H1 (cell line): ENCODE measurements around the gene ABCB11. TPM values are rescaled to one million over a fixed set of nuclear protein-coding genes. Genes with fewer than 3 reads are reported as not detected.

ENCODE experiments used
- CTCF ChIA-PET: fragments of 300-600 bp; sonication (Branson Sonifier 250); formaldehyde crosslinking; loops from one replicate; lab custom pipeline; 2021; ENCODE audit not compliant: partially characterized antibody; lab: Charles Lee
- POLR2A ChIA-PET: fragments of 300-600 bp; sonication (Branson Sonifier 250); formaldehyde crosslinking; loops from one replicate; lab custom pipeline; 2021; ENCODE audit warnings: inconsistent platforms; ENCODE audit not compliant: partially characterized antibody; lab: Charles Lee
- DNase-seq, 2 experiments: peaks; one replicate each; pipeline versions ENCODE4 v3.0.0 to v3.0.0-alpha.2; 2010 to 2022; ENCODE audit warnings: low spot score in 2 of 2, low read depth in 1 of 2, mixed read lengths in 1 of 2
- FAIRE-seq: peaks from 2 replicates; lab custom pipeline; 2011; peaks lifted over from hg19 to GRCh38; lab: Jason Lieb, UNC
- H2AFZ ChIP-seq: 2 replicates; pipeline ENCODE4 v1.8.1; 2012; ENCODE audit warnings: low read length, inconsistent platforms
- H2AK5ac ChIP-seq: 2 replicates; pipeline ENCODE4 v1.6.1; 2013; ENCODE audit warnings: low read depth, low read length
- H2BK120ac ChIP-seq: replicated peaks from 2 replicates; pipeline ENCODE3; 2013; ENCODE audit warnings: low read depth, low read length, inconsistent platforms
- H2BK12ac ChIP-seq: 2 replicates; pipeline ENCODE4 v1.6.1; 2013; ENCODE audit warnings: low read depth, low read length
- H2BK15ac ChIP-seq: 2 replicates; pipeline ENCODE4 v1.6.1; 2013; ENCODE audit warnings: low read length
- H2BK20ac ChIP-seq: 2 replicates; pipeline ENCODE4 v1.6.1; 2013; ENCODE audit warnings: low read length
- H2BK5ac ChIP-seq: 2 replicates; pipeline ENCODE4 v1.6.1; 2013; ENCODE audit warnings: low read depth, low read length
- H3K14ac ChIP-seq: 2 replicates; pipeline ENCODE4 v1.6.1; 2013; ENCODE audit warnings: inconsistent platforms; ENCODE audit not compliant: insufficient read length
- H3K18ac ChIP-seq: 2 replicates; pipeline ENCODE4 v1.6.1; 2013; ENCODE audit warnings: low read length; ENCODE audit errors: extremely low read depth
- H3K23ac ChIP-seq: 2 replicates; pipeline ENCODE4 v1.6.1; 2013; ENCODE audit warnings: inconsistent platforms; ENCODE audit not compliant: insufficient read length
- H3K23me2 ChIP-seq: 2 replicates; pipeline ENCODE4 v1.6.1; 2013; ENCODE audit warnings: low read depth, low read length
- H3K27ac ChIP-seq: 2 replicates; pipeline ENCODE4 v1.6.1; 2011; ENCODE audit warnings: low read depth, low read length, inconsistent platforms
- H3K27me3 ChIP-seq, 4 experiments: replicated peaks in 1 of 4; 1 replicate in 1 of 4; 2 replicates in 3 of 4; pipeline versions ENCODE4 v1.6.1 to v1.8.1; 2011 to 2013; ENCODE audit warnings: low read length in 3 of 4, mild to moderate bottlenecking in 3 of 4, inconsistent platforms in 2 of 4, mixed read lengths in 2 of 4, moderate library complexity in 1 of 4; ENCODE audit not compliant: control insufficient read depth in 3 of 4, insufficient read depth in 3 of 4; ENCODE audit errors: extremely low read depth in 1 of 4
- H3K36me3 ChIP-seq, 4 experiments: 2 replicates each; pipeline versions ENCODE4 v1.6.1 to v1.8.1; 2011 to 2013; ENCODE audit warnings: mild to moderate bottlenecking in 4 of 4, low read length in 3 of 4, moderate library complexity in 2 of 4, control low read depth in 1 of 4, inconsistent platforms in 1 of 4; ENCODE audit not compliant: insufficient read depth in 4 of 4, control insufficient read depth in 2 of 4
- H3K4ac ChIP-seq: replicated peaks from 2 replicates; pipeline ENCODE3; 2013; ENCODE audit warnings: low read length, low read depth, mixed read lengths, inconsistent platforms; ENCODE audit not compliant: insufficient read length
- H3K4me1 ChIP-seq, 4 experiments: replicated peaks in 1 of 4; 1 replicate in 1 of 4; 2 replicates in 3 of 4; pipeline versions ENCODE4 v1.6.1 to v1.8.1; 2011 to 2013; ENCODE audit warnings: low read length in 3 of 4, inconsistent platforms in 2 of 4, mixed read lengths in 1 of 4; ENCODE audit not compliant: insufficient read depth in 4 of 4, control insufficient read depth in 3 of 4
- H3K4me2 ChIP-seq, 2 experiments: 2 replicates each; pipeline versions ENCODE4 v1.6.1 to v1.8.1; 2011 to 2013; ENCODE audit warnings: low read depth in 2 of 2, low read length in 2 of 2, control low read depth in 1 of 2, inconsistent platforms in 1 of 2, mild to moderate bottlenecking in 1 of 2; ENCODE audit not compliant: insufficient read depth in 1 of 2
- H3K4me3 ChIP-seq, 4 experiments: fragments of 200-600, 300-600 bp in 1 of 4; sonication (generic), shearing (Covaris generic), sonication (Bioruptor Twin) in 1 of 4; 2 replicates each; pipeline versions ENCODE4 v1.5.1 to v1.8.1; 2011 to 2016; ENCODE audit warnings: low read length in 4 of 4, low read depth in 3 of 4, control low read depth in 2 of 4, inconsistent platforms in 2 of 4, mild to moderate bottlenecking in 2 of 4, mixed read lengths in 1 of 4, moderate library complexity in 1 of 4; ENCODE audit not compliant: insufficient read depth in 2 of 4; ENCODE audit errors: extremely low read depth in 1 of 4
- H3K56ac ChIP-seq: replicated peaks from 2 replicates; pipeline ENCODE3; 2013; ENCODE audit warnings: low read depth, mild to moderate bottlenecking, mixed read lengths, low read length, inconsistent platforms; ENCODE audit not compliant: insufficient read length
- H3K79me1 ChIP-seq: 2 replicates; pipeline ENCODE4 v1.6.1; 2013; ENCODE audit warnings: low read depth, low read length, control low read depth
- H3K79me2 ChIP-seq, 2 experiments: 2 replicates each; pipeline versions ENCODE4 v1.6.1 to v1.8.1; 2012 to 2013; ENCODE audit warnings: low read length in 2 of 2, mild to moderate bottlenecking in 2 of 2, inconsistent platforms in 1 of 2; ENCODE audit not compliant: insufficient read depth in 2 of 2, control insufficient read depth in 1 of 2
- H3K9ac ChIP-seq, 4 experiments: replicated peaks in 1 of 4; 1 replicate in 1 of 4; 2 replicates in 3 of 4; pipeline versions ENCODE4 v1.6.1 to v1.8.1; 2011 to 2013; ENCODE audit warnings: low read depth in 3 of 4, low read length in 3 of 4, control low read depth in 2 of 4, mild to moderate bottlenecking in 2 of 4, moderate library complexity in 2 of 4, inconsistent platforms in 1 of 4; ENCODE audit errors: extremely low read depth in 1 of 4
- H3K9me3 ChIP-seq, 2 experiments: 2 replicates each; pipeline versions ENCODE4 v1.6.1 to v1.8.1; 2012 to 2013; ENCODE audit warnings: mild to moderate bottlenecking in 2 of 2, moderate library complexity in 2 of 2, control low read depth in 1 of 2, inconsistent platforms in 1 of 2, low read depth in 1 of 2, low read length in 1 of 2, mixed read lengths in 1 of 2; ENCODE audit not compliant: insufficient read depth in 2 of 2
- H4K20me1 ChIP-seq, 2 experiments: replicated peaks in 1 of 2; 2 replicates each; pipeline versions ENCODE3 to v1.8.1; 2011 to 2013; ENCODE audit warnings: inconsistent platforms in 2 of 2, low read length in 2 of 2, mild to moderate bottlenecking in 1 of 2; ENCODE audit not compliant: insufficient read depth in 2 of 2, control insufficient read depth in 1 of 2
- H4K5ac ChIP-seq: 2 replicates; pipeline ENCODE4 v1.6.1; 2013; ENCODE audit warnings: low read length, low read depth, mixed read lengths, inconsistent platforms; ENCODE audit not compliant: insufficient read length
- H4K8ac ChIP-seq: 2 replicates; pipeline ENCODE4 v1.8.0; 2013; ENCODE audit warnings: mild to moderate bottlenecking, moderate library complexity, low read length, inconsistent platforms; ENCODE audit not compliant: insufficient read depth; ENCODE audit errors: extremely low read depth
- H4K91ac ChIP-seq: replicated peaks from 2 replicates; pipeline ENCODE3; 2013; ENCODE audit warnings: low read length, mixed read lengths, inconsistent platforms; ENCODE audit not compliant: insufficient read length
- BACH1 ChIP-seq: IDR thresholded peaks from 2 replicates; pipeline ENCODE4 v1.6.1; 2012; ENCODE audit warnings: low read length, improper control_type of control experiment
- BRCA1 ChIP-seq: IDR thresholded peaks from 2 replicates; pipeline ENCODE4 v1.6.1; 2012; ENCODE audit warnings: low read depth, low read length, improper control_type of control experiment
- CBX5 ChIP-seq: fragments of 300-800, 300-1000 bp; sonication (generic); IDR thresholded peaks from 2 replicates; pipeline ENCODE4 v1.7.1; 2016; ENCODE audit warnings: antibody characterized with exemption, low read length, low read depth
- CEBPB ChIP-seq: IDR thresholded peaks from 2 replicates; pipeline ENCODE4 v1.6.1; 2012; ENCODE audit warnings: low read depth, low read length
- CTCF ChIP-seq, 3 experiments: IDR thresholded peaks; 1 replicate in 2 of 3; 2 replicates in 1 of 3; pipeline versions ENCODE4 v1.5.1 to v1.6.1; 2011; ENCODE audit warnings: low read length in 3 of 3, mild to moderate bottlenecking in 3 of 3, inconsistent platforms in 2 of 3, low read depth in 1 of 3, moderate library complexity in 1 of 3; ENCODE audit not compliant: insufficient read depth in 1 of 3; ENCODE audit errors: control extremely low read depth in 1 of 3
- GABPA ChIP-seq: IDR thresholded peaks from 2 replicates; pipeline ENCODE4 v1.6.1; 2011; ENCODE audit warnings: mild to moderate bottlenecking, low read length, moderate library complexity, borderline replicate concordance; ENCODE audit not compliant: insufficient read depth
- HDAC6 ChIP-seq: IDR thresholded peaks from one replicate; pipeline ENCODE4 v1.7.1; 2012; ENCODE audit warnings: low read depth, mild to moderate bottlenecking, inconsistent platforms, low read length, moderate library complexity
- RBBP5 ChIP-seq: IDR thresholded peaks from 2 replicates; pipeline ENCODE4 v1.7.1; 2012; ENCODE audit warnings: low read depth, mild to moderate bottlenecking, inconsistent platforms, low read length, moderate library complexity, borderline replicate concordance
- SAP30 ChIP-seq: fragments of 300-600 bp; sonication (generic); IDR thresholded peaks from 2 replicates; pipeline ENCODE4 v1.7.1; 2012; ENCODE audit warnings: low read length, moderate library complexity, mild to moderate bottlenecking, inconsistent platforms; ENCODE audit not compliant: insufficient read depth, insufficient replicate concordance
- TCF12 ChIP-seq: IDR thresholded peaks from 2 replicates; pipeline ENCODE4 v1.6.1; 2011; ENCODE audit warnings: low read depth, mild to moderate bottlenecking, low read length
- WGBS, 2 experiments: shearing (Covaris generic) in 1 of 2; methylation state at CpG; one replicate each; pipeline versions ENCODE4 v1.1.6 to v1.1.7; 2013 to 2015; ENCODE audit warnings: low lambda C conversion rate in 2 of 2, mixed read lengths in 2 of 2, inconsistent platforms in 1 of 2, low coverage in 1 of 2, missing lambda C conversion rate in 1 of 2; ENCODE audit not compliant: insufficient replicate concordance in 2 of 2, insufficient coverage in 1 of 2, insufficient read length in 1 of 2; ENCODE audit errors: extremely low coverage in 1 of 2, missing lambda C conversion rate in 1 of 2; 5-methylcytosine and 5-hydroxymethylcytosine counted together
- polyA plus RNA-seq, 7 experiments: library from polyadenylated mRNA; depleted of rRNA in 3 of 7; stranded (reverse) in 5 of 7; unstranded in 2 of 7; fragments of >200 nt in 5 of 7; fragments of 200-250 nt in 2 of 7; gene quantifications; 1 replicate in 5 of 7; 2 replicates in 1 of 7; 4 replicates in 1 of 7; pipeline versions ENCODE4 v1.2.1 to v1.2.3, GENCODE V29; 2011 to 2013; ENCODE audit warnings: missing spikeins in 2 of 7, mixed read lengths in 2 of 7
- total RNA-seq: library from RNA; stranded (reverse); fragmentation: NEBNext Ultra II Directional; extraction: Animal tissue kit (Norgen Biotek cat#: 25700); gene quantifications from 2 replicates; pipeline ENCODE4 v1.2.1, GENCODE V29; 2021

ABCB11 gene
- total and polyA plus RNA-seq, 2 of the 8 experiments (the other 6 are each of a cell fraction or from before 2014, with no cell fraction given), result not detected

GRCh38 chr2:168884975-168885374 is 146.1 kb downstream of the ABCB11 start:
- Histone ChIP-seq H2BK20ac (no peak overlapping the region), H4K20me1 (no peaks in the 10 kb centered on the region), H3K79me1 (no peaks in the 10 kb centered on the region; the same call in 1 of the 2 replicates), H3K4me3 (no peak overlapping the region), H2BK15ac (no peak overlapping the region), H3K79me2 (peaks cover 0 to 9% of the 10 kb centered on the region in 2 experiments; a peak in 2 of 4 replicates), H3K23me2 (peaks cover 7% of the 10 kb centered on the region), H3K18ac (no peak overlapping the region), H3K36me3 (peaks cover 0 to 9% (median 3%) of the 10 kb centered on the region in 4 experiments; a peak in 4 of 8 replicates), H3K4ac (no peak overlapping the region), H3K56ac (no peak overlapping the region), H3K14ac (no peak overlapping the region), H2BK120ac (no peak overlapping the region), H3K4me1 (no peaks in the 10 kb centered on the region; a peak in 2 of 7 replicates), H3K4me2 (no peak overlapping the region), H3K9me3 (no peaks in the 10 kb centered on the region), H2AK5ac (no peak overlapping the region), H4K5ac (no peak overlapping the region), H4K8ac (no peak overlapping the region), H3K9ac (no peak overlapping the region), H3K23ac (no peak overlapping the region), H3K27ac (no peak overlapping the region), H2AFZ (no peak overlapping the region), H4K91ac (no peak overlapping the region), H2BK5ac (no peak overlapping the region), H3K27me3 (no peaks in the 10 kb centered on the region), H2BK12ac (no peak overlapping the region)
- WGBS, 2 experiments, result 96% methylated on average over 1 of the region's 1 CpG; no CpG with 5 or more reads in 1 of the 2 experiments
- POLR2A ChIA-PET, result no interaction called here
- no peak for DNase-seq
- CTCF ChIA-PET, result interaction anchor here (1.1 kb wide), 1 partner anchor 35 kb away, joined by 5 read pairs; no protein-coding TSS in a partner anchor
- no peak for FAIRE-seq
- no peak for TF ChIP-seq CEBPB
- no peak for TF ChIP-seq CTCF (IDR thresholded peaks at IDR 0.05; ENCODE audit: control extremely low read depth in 1 of 3, insufficient read depth in 1 of 3, low read depth in 1 of 3, low read length in 3 of 3)
- TF ChIP-seq GABPA, result no peak
- no peak for TF ChIP-seq CBX5
- no peak for TF ChIP-seq BACH1
- no peak for TF ChIP-seq SAP30
- no peak for TF ChIP-seq HDAC6
- TF ChIP-seq BRCA1, result no peak
- TF ChIP-seq TCF12, result no peak
- no peak for TF ChIP-seq RBBP5
